ENCODE measurements around the gene ADCY9. TPM values are rescaled to one million over a fixed set of nuclear protein-coding genes. Genes with fewer than 3 reads are reported as not detected.
"Not testable (repeated sequence)": the region's sequence is repeated elsewhere in the genome, so short reads cannot be mapped to it uniquely, and the experiment has no call there.

The ADCY9 gene
- polyA plus RNA-seq, 1 experiment: 16.0 TPM

- POLR2A ChIA-PET: no interaction called here
- TF ChIP-seq, protein P1, sequence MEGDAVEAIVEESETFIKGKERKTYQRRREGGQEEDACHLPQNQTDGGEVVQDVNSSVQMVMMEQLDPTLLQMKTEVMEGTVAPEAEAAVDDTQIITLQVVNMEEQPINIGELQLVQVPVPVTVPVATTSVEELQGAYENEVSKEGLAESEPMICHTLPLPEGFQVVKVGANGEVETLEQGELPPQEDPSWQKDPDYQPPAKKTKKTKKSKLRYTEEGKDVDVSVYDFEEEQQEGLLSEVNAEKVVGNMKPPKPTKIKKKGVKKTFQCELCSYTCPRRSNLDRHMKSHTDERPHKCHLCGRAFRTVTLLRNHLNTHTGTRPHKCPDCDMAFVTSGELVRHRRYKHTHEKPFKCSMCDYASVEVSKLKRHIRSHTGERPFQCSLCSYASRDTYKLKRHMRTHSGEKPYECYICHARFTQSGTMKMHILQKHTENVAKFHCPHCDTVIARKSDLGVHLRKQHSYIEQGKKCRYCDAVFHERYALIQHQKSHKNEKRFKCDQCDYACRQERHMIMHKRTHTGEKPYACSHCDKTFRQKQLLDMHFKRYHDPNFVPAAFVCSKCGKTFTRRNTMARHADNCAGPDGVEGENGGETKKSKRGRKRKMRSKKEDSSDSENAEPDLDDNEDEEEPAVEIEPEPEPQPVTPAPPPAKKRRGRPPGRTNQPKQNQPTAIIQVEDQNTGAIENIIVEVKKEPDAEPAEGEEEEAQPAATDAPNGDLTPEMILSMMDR (IDR thresholded peaks at IDR 0.05; ENCODE audit: low read depth, low read length): no peak
- Histone ChIP-seq H3K27ac (ENCODE audit: low read depth, low read length) (no peak overlapping the region), H3K4me3 (ENCODE audit: low read depth, low read length) (no peak overlapping the region), H3K27me3 (ENCODE audit: control insufficient read depth, insufficient read depth, low read length) (no peaks in the 10 kb centered on the region), H3K9me3 (ENCODE audit: control insufficient read depth, insufficient read depth, low read length) (no peaks in the 10 kb centered on the region; the same call in 1 of the 2 replicates)
- CTCF ChIA-PET: interaction anchor here (1.3 to 2.8 kb wide), 2 partner anchors 13 to 30 kb away, joined by 3 to 8 read pairs; no protein-coding TSS in a partner anchor
- DNase-seq (ENCODE audit: low read depth, low spot score): no peak
These were observed 163.5 kb downstream of the ADCY9 start for GRCh38 chr16:3952737-3953131.

- ChIA-PET CTCF (interaction anchor here (0.7 to 2.8 kb wide), 3 partner anchors 12 to 96 kb away, joined by 3 to 8 read pairs (median 3); no protein-coding TSS in a partner anchor), POLR2A (interaction anchor here (0.7 kb wide), 1 partner anchor 342 kb away, joined by 3 read pairs; no protein-coding TSS in a partner anchor)
- TF ChIP-seq, protein P1 (IDR thresholded peaks at IDR 0.05; ENCODE audit: low read depth, low read length): no peak
- no peaks in the 10 kb centered on the region for H3K27me3 ChIP-seq (ENCODE audit: control insufficient read depth, insufficient read depth, low read length)
- no peak for DNase-seq (ENCODE audit: low read depth, low spot score)
- no peak overlapping the region for H3K4me3 ChIP-seq (ENCODE audit: low read depth, low read length)
- H3K27ac ChIP-seq (ENCODE audit: low read depth, low read length): no peak overlapping the region
- no peaks in the 10 kb centered on the region for H3K9me3 ChIP-seq (ENCODE audit: control insufficient read depth, insufficient read depth, low read length)
These were observed 164.1 kb downstream of the ADCY9 start for GRCh38 chr16:3951861-3952736.

- not testable (repeated sequence) for DNase-seq (ENCODE audit: low read depth, low spot score); H3K9me3 ChIP-seq (ENCODE audit: control insufficient read depth, insufficient read depth, low read length); H3K4me3 ChIP-seq (ENCODE audit: low read depth, low read length); H3K27ac ChIP-seq (ENCODE audit: low read depth, low read length); H3K27me3 ChIP-seq (ENCODE audit: control insufficient read depth, insufficient read depth, low read length)
- ChIA-PET CTCF (interaction anchor here (0.7 to 2.8 kb wide), 3 partner anchors 12 to 96 kb away, joined by 3 to 8 read pairs (median 3); no protein-coding TSS in a partner anchor), POLR2A (interaction anchor here (0.7 kb wide), 1 partner anchor 549 kb away, joined by 4 read pairs; no protein-coding TSS in a partner anchor)
These were observed 164.9 kb downstream of the ADCY9 start for GRCh38 chr16:3951380-3951779.

- TF ChIP-seq, protein P1 (IDR thresholded peaks at IDR 0.05; ENCODE audit: low read depth, low read length): no peak
- Histone ChIP-seq H3K4me3 (ENCODE audit: low read depth, low read length) (peak overlapping the region; percentile 54), H3K27me3 (ENCODE audit: control insufficient read depth, insufficient read depth, low read length) (no peaks in the 10 kb centered on the region), H3K9me3 (ENCODE audit: control insufficient read depth, insufficient read depth, low read length) (no peaks in the 10 kb centered on the region; the same call in 1 of the 2 replicates), H3K27ac (ENCODE audit: low read depth, low read length) (peak overlapping the region; percentile 95)
- ChIA-PET CTCF (interaction anchor here (0.7 to 2.8 kb wide), 2 partner anchors 10 to 11 kb away, joined by 3 to 8 read pairs; no protein-coding TSS in a partner anchor), POLR2A (interaction anchor here (0.5 to 1.2 kb wide), 7 partner anchors 9 to 550 kb away, joined by 3 to 6 read pairs (median 4); no protein-coding TSS in a partner anchor)
- DNase-seq (ENCODE audit: low read depth, low spot score): peak; percentile 93
These were observed 165.7 kb downstream of the ADCY9 start for GRCh38 chr16:3950343-3951193.

DNA sequence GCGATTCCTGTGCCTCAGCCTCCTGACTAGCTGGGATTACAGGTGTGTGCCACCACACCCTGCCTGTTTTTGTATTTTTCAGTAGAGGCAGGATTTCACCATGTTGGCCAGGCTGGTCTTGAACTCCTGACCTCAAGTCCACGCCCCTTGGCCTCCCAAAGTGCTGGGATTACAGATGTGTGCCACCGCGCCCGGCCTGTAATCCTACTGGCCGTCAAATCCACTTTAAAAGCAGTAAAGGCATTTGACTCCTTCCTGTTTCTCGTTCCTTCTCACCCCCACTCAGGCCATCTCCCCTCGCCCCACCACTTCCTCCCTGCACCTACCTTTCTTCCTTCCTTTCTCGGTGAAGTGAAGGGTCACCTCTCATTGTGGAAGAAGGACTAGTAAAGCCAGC, 166.3 kb downstream of the ADCY9 start:
- CTCF ChIA-PET: interaction anchor here (0.7 to 2.8 kb wide), 2 partner anchors 10 to 11 kb away, joined by 3 to 11 read pairs; no protein-coding TSS in a partner anchor
- no peak for DNase-seq (ENCODE audit: low read depth, low spot score)
- Histone ChIP-seq H3K4me3 (ENCODE audit: low read depth, low read length) (peak overlapping the region; percentile 54), H3K9me3 (ENCODE audit: control insufficient read depth, insufficient read depth, low read length) (no peaks in the 10 kb centered on the region; the same call in 1 of the 2 replicates), H3K27me3 (ENCODE audit: control insufficient read depth, insufficient read depth, low read length) (no peaks in the 10 kb centered on the region), H3K27ac (ENCODE audit: low read depth, low read length) (peak overlapping the region; percentile 95)
- TF ChIP-seq, protein P1 (IDR thresholded peaks at IDR 0.05; ENCODE audit: low read depth, low read length): no peak
- POLR2A ChIA-PET: interaction anchor here (0.5 to 1.2 kb wide), 3 partner anchors 10 to 101 kb away, joined by 3 to 4 read pairs (median 3); no protein-coding TSS in a partner anchor

Data from AG04450 (cell line).